Measurements from ENCODE around the gene NXPE2.

GRCh38 chr11:114666760-114667159 is 11.6 kb upstream of the NXPE2 start:
- no peak for TF ChIP-seq CTCF (conservative IDR thresholded peaks at IDR 0.05)
- no peak for TF ChIP-seq EZH2 (IDR thresholded peaks at IDR 0.05; ENCODE audit: low read depth)

Data from PC-9 (cell line).